ENCODE data around the gene CFHR1.
"Not testable (repeated sequence)": the region's sequence is repeated elsewhere in the genome, so short reads cannot be mapped to it uniquely, and the experiment has no call there.

CFHR1 gene

DNA sequence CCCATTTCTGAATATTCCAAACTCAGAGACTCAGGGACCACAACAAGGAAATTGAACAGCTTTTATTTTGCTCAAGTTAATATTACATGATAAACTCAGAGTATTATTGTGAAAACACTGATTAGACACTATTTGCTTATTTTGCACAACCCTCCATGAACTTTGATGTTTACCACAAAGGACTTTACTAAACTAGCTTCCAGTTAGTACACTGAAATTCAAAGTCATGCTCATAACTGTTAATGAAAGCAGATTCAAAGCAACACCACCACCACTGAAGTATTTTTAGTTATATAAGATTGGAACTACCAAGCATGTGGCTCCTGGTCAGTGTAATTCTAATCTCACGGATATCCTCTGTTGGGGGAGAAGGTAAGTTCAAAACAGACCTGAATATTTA is at the start of gene CFHR1:
Gene CFHR1, plus strand, starts transcription at position 201 of the 400 bp plus-strand sequence. Its CDS starts 114 bp downstream, at position 315.
- DNase-seq, result not testable (repeated sequence)

DNA sequence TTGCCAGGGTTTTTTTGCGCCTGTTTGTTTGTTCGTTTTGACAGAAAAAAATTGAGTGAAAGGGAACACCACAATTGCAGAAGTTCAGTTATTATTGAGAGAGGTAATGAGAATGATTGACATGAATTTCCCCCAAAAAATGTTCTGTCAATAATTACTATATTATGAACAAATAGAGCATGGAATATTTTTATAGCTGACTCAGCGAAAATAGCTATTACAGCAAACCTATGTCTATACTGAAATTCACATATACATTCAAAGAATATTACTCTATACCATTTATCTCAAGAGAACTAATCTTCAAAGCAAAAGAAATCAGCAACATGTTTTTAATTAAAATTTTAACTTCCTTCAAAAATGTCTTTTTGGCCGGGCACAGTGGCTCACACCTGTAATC is 49.7 kb upstream of the CFHR1 start:
- not testable (repeated sequence) for DNase-seq

DNA sequence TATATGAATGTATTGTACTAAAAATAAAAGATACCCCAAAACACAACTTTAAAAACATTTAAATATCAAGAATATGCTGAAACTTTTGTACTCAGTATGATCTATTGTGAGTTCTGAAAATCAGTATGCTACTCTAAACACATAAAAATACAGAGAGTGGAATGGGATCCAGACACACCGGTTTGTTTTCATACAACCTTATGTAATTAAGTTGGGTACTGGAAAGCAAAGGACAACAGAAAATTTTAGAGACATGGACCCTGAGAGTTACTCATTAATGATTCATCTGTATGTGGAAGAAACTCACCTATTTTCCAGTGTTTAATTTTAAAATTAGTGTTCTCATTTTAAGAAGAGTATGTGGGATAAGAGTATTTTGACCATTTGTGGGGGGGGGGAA is 45.8 kb upstream of the CFHR1 start:
- no peak for DNase-seq

DNA sequence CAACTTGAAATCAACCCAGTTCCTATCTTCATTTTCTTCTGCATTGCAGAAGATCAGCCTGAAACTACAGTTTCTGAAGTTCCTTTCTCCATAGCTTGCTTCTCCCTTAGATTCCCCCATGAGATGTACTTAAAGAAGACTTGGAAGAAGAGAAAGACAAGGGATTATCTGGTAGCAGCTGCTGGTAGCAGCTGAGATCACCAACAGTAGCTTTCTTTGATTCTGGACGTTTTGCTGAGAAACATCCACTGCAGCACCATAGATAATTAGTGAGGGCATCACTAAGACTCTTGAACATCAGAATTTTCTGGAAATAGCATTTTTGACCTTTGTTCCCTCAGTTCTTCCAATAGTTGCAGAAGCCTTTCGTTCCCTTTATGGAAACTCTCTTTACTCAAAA is 45.4 kb upstream of the CFHR1 start:
- DNase-seq, result no peak

DNA sequence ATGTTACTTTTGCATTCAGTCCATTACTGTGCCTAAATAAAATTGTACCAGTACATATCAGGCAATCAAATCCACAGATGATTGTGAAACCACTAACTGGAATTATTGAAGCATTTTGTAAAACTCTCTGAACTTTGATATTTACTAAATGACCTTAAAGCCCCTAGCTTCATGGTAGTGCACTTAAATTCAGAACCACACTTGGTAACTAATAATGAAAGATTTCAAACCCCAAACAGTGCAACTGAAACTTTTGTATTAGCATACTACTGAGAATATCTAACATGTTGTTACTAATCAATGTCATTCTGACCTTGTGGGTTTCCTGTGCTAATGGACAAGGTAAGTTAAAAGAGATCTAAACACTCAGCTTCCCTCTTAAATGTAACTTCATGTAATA is 44.9 kb upstream of the CFHR1 start, which contains the start of gene CFHR3:
Gene CFHR3, plus strand, starts transcription at position 238 of the 400 bp plus-strand sequence. Its CDS starts 47 bp downstream, at position 285.
- no peak for DNase-seq

DNA sequence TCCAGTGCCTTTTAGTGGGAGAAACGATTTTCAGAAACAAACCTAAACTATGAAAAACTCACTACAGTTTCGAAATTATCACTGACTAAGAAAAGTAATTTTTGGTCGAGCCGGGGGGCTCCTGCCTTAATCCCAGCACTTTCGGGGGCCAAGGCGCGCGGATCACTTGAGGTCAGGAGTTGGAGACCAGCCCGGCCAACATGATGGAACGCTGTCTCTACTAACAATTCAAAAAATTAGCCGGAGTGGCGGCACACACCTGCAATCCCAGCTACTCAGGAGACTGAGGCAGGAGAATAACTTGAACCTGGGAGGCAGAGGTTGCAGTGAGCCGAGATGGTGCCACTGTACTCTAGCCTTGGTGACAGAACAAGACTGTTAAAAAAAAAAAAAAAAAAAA is 41.9 kb upstream of the CFHR1 start:
- DNase-seq, result no peak

DNA sequence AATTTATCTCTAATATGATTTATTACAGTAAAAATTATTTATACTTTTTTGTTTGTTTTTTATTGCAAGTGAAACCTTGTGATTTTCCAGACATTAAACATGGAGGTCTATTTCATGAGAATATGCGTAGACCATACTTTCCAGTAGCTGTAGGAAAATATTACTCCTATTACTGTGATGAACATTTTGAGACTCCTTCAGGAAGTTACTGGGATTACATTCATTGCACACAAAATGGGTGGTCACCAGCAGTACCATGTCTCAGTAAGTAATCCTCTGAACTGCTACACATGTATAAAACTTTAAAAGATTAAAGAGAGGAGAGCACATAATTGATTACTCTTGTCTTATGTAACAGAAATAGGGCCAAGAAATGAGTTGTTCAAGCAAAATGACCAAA is 40.4 kb upstream of the CFHR1 start:
- DNase-seq, result no peak

DNA sequence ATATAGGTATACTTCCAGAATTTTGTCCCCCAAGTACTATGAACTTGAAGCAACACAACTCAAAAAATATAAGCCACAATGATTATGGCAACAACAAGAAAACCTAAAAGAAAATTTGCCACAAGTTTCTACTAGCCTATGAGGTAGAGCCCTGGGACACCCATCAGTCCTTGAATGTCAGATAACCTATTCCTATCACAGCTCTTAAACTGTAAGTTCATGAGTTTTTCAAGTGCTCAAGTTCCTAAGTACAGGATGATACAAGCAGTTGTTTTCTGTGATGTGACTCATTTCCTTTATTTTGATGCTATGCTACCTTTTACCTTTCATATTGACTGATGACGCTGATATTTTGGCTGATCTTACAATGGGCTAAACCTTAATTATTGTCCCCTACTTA is 28.3 kb upstream of the CFHR1 start:
- DNase-seq, result not testable (repeated sequence)

DNA sequence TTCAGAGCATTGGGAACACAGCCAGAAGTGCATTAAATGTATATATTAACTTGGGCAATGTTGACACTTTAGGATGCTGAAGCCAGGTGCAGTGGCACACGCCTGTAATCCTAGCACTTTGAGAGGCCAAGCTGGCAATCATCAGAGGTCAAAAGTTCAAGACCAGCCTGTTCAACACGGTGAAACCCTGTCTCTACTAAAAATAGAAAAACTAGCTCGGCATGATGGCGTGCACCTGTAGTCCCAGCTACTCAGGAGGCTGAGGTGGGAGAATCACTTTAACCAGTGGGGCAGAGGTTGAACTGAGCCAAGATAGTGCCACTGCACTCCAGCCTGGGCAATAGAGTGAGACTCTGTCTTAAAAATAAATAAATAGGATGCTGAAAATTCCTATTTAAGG is 25.4 kb upstream of the CFHR1 start:
- not testable (repeated sequence) for DNase-seq

DNA sequence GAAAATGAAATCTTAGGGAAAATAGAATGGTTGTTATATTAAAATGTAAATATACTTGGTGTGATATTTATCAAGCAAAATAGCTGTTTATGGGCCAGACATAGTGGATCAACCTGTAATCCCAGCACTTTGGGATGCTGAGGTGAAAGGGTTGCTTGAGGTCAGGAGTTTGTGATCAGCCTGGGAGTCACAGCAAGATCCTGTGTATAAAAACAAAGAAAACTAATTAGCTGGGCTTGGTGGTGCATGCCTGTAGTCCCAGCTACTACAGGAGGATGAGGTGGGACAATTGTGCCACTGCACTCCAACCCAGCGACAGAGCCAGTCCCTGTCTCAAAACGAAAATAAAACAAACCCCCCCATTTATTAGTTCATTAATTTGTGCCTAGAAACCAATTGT is 21.6 kb upstream of the CFHR1 start:
- no peak for DNase-seq

DNA sequence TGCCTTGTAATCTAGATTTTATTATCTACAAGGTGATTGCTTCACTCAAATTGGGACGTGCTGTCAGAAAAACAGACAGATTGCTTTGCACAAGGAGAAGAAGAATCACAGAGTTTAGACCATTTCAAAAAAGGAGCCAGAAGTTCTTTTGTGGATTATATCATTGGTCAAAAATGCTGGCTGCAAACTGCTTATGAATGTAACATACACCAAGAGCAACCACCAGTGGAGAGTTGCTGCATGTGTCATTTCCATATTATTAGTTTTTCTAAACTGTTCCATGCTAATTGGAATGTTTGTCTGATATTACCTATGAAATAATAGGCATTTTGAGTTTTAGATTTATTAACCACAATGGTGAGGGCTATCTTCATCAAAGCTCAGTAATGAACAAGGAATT is 17.6 kb upstream of the CFHR1 start:
- not testable (repeated sequence) for DNase-seq

DNA sequence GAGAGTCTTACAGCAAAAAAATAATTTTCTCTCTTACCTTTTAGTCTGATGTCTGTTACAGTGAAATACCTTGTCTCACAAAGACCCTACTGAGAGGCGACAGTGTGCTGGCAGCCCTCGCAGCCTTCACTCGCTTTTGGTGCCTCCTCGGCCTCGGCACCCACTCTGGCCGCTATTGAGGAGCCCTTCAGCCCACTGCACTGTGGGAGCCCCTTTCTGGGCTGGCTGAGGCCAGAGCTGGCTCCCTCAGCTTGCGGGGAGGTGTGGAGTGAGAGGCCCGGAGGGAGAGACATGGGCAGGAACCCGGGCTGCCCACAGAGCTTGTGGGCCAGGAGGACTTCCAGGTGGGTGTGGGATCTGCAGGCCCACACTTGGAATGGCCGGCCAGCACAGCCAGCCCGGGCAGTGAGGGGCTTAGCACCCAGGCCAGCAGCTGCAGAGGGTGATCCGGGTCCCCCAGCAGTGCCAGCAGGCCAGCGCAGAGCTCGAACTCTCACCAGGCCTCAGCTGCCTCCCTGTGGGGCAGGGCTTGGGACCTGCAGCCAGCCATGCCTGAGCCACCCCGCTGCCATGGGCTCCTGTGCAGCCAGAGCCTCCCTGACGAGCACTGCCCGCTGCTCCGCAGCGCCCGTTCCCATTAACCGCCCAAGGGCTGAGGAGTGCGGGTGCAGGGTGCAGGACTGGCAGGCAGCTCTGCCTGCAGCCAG is 10.8 kb upstream of the CFHR1 start:
- no peak for DNase-seq

DNA sequence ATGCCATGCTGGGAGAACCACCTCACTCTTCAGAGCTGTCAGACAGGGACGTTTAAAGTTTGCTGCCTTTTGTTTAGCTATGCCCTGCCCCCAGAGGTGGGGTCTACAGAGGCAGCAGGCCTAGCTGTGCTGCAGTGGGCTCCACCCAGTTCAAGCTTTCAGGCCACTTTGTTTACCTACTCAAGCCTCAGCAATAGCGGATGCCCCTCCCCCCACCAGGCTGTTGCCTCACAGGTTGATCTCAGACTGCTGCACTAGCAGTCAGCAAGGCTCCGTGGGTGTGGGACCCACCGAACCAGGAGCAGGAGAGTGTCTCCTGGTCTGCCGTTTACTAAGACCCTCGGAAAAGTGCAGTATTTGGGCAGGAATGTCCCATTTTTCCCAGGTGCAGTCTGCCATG is 2.1 kb upstream of the CFHR1 start:
- DNase-seq, result not testable (repeated sequence)

DNA sequence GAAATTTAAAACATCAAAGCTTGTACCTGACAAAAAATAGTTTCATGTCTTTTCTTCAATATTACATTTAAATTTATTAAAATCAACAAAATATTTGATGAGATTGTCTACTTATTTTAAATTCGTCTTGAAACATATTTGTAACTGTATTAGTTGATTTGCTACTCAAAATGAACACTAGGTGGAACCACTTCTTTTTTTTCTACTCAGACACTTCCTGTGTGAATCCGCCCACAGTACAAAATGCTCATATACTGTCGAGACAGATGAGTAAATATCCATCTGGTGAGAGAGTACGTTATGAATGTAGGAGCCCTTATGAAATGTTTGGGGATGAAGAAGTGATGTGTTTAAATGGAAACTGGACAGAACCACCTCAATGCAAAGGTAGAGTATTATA is 8.3 kb downstream of the CFHR1 start:
- not testable (repeated sequence) for DNase-seq

DNA sequence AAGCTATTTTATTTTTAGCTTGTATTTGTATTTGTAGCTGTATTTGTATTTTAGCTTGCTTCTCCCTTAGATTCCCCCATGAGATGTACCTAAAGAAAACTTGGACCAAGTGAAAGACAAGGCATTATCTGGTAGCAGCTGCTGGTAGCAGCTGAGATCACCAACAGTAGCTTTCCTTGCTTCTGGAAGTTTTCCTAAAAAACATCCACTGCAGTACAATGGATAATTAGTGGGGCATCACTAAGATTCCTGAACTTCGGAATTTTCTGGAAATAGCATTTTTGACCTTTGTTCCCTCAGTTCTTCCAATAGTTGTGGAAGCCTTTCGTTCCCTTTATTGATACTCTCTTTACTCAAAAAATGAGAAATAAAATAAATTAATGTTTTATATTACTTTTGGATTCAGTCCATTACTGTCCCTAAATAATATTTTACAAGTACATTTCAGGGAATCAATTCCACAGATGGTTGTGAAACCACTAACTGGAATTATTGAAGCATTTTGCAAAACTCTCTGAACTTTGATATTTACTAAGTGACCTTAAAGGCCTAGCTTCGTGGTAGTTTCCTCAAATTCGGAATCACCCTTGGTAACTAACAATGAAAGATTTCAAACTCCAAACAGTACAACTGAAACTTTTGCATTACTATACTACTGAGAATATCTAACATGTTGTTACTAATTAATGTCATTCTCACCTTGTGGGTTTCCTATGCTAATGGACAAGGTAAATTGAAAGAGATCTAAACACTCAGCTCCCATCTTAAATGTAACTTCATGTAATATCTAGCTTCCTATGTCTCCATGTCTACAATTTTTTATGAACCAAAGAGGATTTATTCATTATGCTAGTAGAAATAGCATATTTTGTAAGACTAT is 30.3 kb downstream of the CFHR1 start:
- not testable (repeated sequence) for DNase-seq

DNA sequence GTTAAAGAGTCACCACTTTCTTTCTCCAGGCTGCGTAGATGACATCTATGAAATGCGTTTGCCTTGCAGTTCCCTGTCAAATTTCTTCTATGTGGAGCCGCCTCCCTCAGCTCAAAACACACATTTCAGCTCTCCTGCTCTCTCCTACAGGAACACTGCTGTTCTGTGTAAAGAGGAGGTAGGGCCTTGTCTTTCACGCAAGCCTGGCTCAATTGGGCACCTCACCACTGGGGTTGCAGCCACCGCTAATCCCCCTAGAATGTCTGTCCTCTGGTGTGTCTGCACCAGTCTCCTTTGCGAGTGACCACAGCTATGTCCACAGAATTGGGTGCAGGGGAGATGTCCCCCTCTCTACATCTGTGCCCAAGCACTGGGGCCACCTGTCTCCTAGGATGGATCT is 36.5 kb downstream of the CFHR1 start:
- no peak for DNase-seq

DNA sequence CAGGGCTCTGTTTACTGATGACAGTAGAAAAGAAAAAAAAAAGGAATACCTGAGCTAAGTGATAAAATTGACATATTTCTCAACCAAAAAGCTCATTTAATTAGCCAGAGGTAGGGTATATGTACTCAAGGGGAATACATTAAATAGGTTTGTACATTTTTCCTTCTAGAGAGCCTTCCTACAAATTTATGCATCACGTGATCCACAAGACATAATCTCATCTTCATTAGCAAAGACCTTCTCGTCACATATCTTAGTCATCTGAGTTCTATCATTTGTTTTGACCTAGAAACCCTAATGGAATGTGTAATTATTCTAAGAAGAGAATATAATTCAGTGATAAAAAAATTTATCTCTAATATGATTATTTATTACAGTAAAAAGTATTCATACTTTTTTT is 37.7 kb downstream of the CFHR1 start:
- DNase-seq, result no peak

DNA sequence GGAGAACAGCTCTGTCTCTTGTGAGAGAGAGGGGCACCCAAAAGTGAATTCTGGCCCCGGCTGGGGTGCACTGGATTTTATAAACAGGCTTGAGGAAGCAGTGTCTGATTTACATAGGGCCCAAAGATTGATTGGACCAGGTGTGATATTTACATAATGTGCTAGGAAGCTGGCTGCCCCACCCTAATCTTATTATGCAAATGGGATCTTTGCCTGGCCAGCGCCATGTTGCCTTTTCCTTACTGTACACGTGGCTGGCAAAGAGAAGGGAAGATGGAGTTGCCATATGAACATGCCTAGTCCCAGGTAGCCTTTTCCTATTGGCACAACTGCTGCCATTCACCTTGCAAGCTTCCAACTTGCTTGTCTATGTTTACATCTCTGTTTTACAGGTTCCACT is 39.3 kb downstream of the CFHR1 start:
- no peak for DNase-seq

DNA sequence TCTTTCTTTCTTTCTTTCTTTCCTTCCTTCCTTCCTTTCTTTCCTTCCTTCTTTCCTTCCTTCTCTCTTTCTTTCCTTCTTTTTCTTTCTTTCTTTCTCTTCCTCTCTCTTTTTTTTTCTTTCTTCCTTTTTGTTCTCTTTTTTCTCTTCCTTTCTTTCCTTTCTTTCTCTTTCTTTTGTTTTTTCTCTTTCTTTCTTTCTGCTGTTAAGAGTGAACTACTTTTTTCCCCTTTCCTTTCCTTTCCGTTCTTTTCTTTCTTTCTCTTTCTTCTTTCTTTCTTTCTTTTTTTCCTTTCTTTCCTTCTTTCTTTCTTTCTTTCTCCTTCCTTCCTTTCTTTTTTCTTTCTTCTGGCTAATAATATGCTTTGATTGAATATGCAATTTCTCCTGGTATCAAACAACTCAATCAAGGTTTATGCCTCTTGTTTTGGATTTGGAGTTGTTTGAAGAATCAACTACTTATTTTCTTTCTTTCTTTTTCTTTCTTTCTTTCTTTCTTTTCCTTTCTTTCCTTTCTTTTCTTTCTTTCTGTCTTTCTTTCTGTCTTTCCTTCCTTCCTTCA is 40.9 kb downstream of the CFHR1 start:
- DNase-seq, result no peak

DNA sequence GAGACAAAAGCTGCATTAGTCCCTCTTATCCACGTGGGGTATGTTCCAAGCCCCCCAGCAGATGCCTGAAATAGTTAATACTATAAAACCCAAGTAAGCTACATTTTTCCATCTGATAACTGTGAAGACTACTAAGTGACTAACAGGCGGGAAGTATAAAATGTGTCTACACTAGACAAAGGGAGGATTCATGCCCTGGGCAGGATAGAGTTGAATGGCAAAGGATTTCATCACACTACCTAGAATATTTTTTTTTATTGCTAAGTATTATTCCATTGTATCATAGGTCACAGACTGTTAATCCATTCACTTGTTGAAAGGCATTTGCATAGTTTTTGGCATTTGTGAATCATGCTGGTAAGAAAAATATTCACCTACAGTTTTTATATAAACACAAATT is 41.9 kb downstream of the CFHR1 start:
- no peak for DNase-seq

DNA sequence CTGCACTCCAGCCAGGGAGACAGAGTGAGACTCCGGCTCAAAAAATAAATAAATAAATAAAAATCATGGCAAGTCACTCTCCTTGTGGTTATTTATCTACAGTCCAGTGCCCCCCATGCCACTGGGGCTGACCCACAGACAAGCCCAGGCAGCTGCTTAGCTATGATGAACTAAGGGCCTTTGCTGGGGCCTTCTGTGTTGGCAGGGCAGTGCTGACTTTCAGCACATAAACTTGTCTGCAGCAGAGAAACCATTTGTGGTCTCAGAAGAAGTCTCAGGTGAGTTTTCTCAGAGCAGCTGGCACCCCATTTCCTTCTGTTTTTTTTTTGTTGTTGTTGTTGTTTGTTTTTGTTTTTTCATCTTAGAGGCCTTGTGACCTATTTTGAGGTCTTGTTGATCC is 47.4 kb downstream of the CFHR1 start:
- DNase-seq, result no peak

DNA sequence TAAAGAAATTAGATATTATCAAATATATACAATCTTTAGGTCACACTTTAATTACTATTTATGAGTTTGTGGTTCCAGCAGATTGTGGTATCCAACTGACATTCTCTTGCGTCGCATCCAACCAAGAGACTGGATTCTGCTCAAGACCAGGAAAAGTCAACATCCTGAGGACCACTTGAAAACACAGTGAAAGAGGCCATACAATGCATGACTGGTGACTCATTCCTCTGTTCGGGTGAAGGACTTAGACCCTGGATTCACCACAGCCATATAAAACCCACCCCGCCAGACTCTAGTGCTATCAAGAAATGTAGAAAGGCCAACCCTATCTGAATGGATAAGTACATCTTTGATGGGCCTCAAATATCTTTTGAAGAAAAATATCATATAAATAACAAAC is 53.9 kb downstream of the CFHR1 start:
- no peak for DNase-seq

DNA sequence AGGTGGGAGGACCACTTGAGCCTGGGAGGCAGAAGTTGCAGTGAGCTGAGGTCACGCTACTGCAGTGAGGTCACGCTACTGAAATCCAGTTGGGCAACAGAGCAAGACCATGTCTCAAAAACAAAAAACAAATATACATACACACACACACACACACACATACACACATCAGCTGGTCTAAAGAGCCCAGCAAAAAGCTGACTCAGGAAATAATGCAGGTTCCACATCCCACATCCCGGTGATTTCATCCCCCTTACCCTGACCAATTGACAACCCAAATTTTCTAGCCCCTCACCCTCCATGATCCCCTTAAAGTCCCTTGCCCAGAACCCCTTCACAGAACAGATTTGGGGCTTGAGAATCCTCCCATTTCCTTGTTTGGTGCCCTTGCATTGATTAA is 56.4 kb downstream of the CFHR1 start:
- DNase-seq, result no peak

DNA sequence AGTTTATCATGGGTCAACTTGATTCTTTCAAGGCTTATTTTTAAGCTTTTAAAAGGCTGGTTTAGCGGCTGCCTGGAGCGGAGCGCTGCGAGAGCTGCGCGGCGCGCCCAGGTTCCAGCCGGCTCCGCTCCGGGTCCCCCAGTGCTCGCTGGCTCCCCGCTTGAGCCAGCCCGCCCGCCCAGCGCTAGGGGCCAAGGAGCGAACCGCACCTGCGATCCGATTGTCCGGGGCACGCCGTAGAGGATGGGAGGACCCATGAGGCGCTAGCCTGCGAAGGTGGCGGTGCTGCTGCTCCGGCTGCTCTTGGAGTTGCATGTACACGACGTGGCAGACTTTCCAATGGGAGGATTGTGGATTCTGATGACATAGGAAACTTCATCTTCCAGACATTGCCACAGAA is 58.4 kb downstream of the CFHR1 start:
- DNase-seq, result no peak
